GM20431 (cell line): ENCODE results near the gene RNF43.

ENCODE experiments used
- in situ Hi-C: fragments of 300-500 bp; cut with MseI, MboI; formaldehyde crosslinking; loops from one replicate; pipeline ENCODE4 v1.15.0; 2020; ENCODE audit warnings: low sequenced_read_pairs; ENCODE audit not compliant: unreplicated experiment

The RNF43 gene

DNA sequence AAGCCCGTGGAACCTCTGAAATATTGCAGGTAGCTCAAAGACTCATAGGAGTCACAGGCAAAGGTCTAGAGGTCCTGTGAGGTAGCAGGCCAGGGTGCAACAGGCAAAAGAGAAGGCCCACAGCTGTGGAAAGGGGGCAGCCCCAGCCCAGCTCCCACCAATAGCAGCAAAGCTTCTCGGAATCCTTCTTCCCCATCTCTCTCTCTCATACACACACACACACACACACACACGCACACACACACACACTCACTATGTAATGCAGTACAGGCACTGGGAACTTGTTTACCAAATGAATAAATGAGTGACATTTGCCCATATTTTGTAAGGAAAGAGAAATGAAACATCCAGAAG is 48.5 kb downstream of the RNF43 start:
- in situ Hi-C loops: no loop called here
